Neural cell (in vitro differentiated cells): ENCODE results near the gene RDH16. TPM values are rescaled to one million over a fixed set of nuclear protein-coding genes. Genes with fewer than 3 reads are reported as not detected.

Experiments
- H2AFZ ChIP-seq: fragments of 200-600, 300-800 bp; sonication (generic), shearing (Covaris generic); 2 replicates; pipeline ENCODE4 v1.6.0; 2014; ENCODE audit warnings: low read depth, mild to moderate bottlenecking, antibody characterized with exemption, low read length, moderate library complexity
- H3F3A ChIP-seq: fragments of 200-600 bp; shearing (Covaris generic); 2 replicates; pipeline ENCODE4 v1.6.1; 2016; ENCODE audit warnings: mild to moderate bottlenecking, moderate library complexity, mixed read lengths, antibody characterized with exemption, low read length; ENCODE audit not compliant: insufficient read depth, poor library complexity, severe bottlenecking
- H3K27ac ChIP-seq: fragments of 200-600, 300-800 bp; sonication (generic), shearing (Covaris generic); 2 replicates; pipeline ENCODE4 v1.5.1; 2014; ENCODE audit warnings: mild to moderate bottlenecking, low read length, moderate library complexity
- H3K27me3 ChIP-seq: fragments of 300-800, 200-600 bp; sonication (generic), shearing (Covaris generic); 2 replicates; pipeline ENCODE4 v1.6.0; 2014; ENCODE audit warnings: mild to moderate bottlenecking, low read depth, low read length, moderate library complexity; ENCODE audit not compliant: insufficient read depth
- H3K36me3 ChIP-seq: fragments of 300-800, 200-600 bp; sonication (generic), shearing (Covaris generic); 2 replicates; pipeline ENCODE4 v1.5.1; 2014; ENCODE audit warnings: mild to moderate bottlenecking, antibody characterized with exemption, low read length, moderate library complexity; ENCODE audit not compliant: insufficient read depth
- H3K4me2 ChIP-seq: fragments of 300-800, 200-600 bp; sonication (generic), shearing (Covaris generic); 2 replicates; pipeline ENCODE4 v1.6.0; 2014; ENCODE audit warnings: mild to moderate bottlenecking, low read length
- H3K4me3 ChIP-seq: fragments of 300-800, 200-600 bp; sonication (generic), shearing (Covaris generic); 2 replicates; pipeline ENCODE4 v1.5.1; 2014; ENCODE audit warnings: mild to moderate bottlenecking, low read length, moderate library complexity
- H3K79me2 ChIP-seq: fragments of 200-600 bp; shearing (Covaris generic); replicated peaks from 2 replicates; pipeline ENCODE4 v1.6.0; 2014; ENCODE audit warnings: mild to moderate bottlenecking, low read length, moderate library complexity; ENCODE audit not compliant: insufficient read depth
- H3K9ac ChIP-seq: fragments of 300-800, 200-600 bp; sonication (generic), shearing (Covaris generic); 2 replicates; pipeline ENCODE4 v1.6.1; 2016; ENCODE audit warnings: mild to moderate bottlenecking, low read length, mixed read lengths
- H3K9me2 ChIP-seq: fragments of 200-600 bp; shearing (Covaris generic); 2 replicates; pipeline ENCODE4 v1.6.1; 2016; ENCODE audit warnings: mild to moderate bottlenecking, low read length, mixed read lengths; ENCODE audit not compliant: insufficient read depth
- H3K9me3 ChIP-seq: fragments of 200-600, 300-800 bp; sonication (generic), shearing (Covaris generic); 2 replicates; pipeline ENCODE4 v1.6.1; 2016; ENCODE audit warnings: mild to moderate bottlenecking, mixed run types, low read length, moderate library complexity, mixed read lengths
- H4K20me1 ChIP-seq: fragments of 200-600 bp; shearing (Covaris generic); 2 replicates; pipeline ENCODE4 v1.6.1; 2016; ENCODE audit warnings: mild to moderate bottlenecking, mixed run types; ENCODE audit not compliant: insufficient read depth
- EP300 ChIP-seq: fragments of 450-650 bp; conservative IDR thresholded peaks from 2 replicates; pipeline ENCODE4 v1.6.1; 2014; ENCODE audit warnings: antibody characterized with exemption, mild to moderate bottlenecking, moderate library complexity; ENCODE audit not compliant: poor library complexity, severe bottlenecking
- EZH2 ChIP-seq: fragments of 200-600, 300-800 bp; shearing (Covaris generic), sonication (generic); IDR thresholded peaks from 2 replicates; pipeline ENCODE4 v1.6.1; 2014; ENCODE audit warnings: antibody characterized with exemption, low read length, borderline replicate concordance, mild to moderate bottlenecking; ENCODE audit not compliant: insufficient read depth, poor library complexity, severe bottlenecking
- MXI1 ChIP-seq: fragments of 450-650 bp; conservative IDR thresholded peaks from 2 replicates; pipeline ENCODE4 v1.6.1; 2014; ENCODE audit warnings: antibody characterized with exemption, mild to moderate bottlenecking; ENCODE audit not compliant: poor library complexity, severe bottlenecking
- POLR2AphosphoS5 ChIP-seq: IDR thresholded peaks from 2 replicates; pipeline ENCODE4 v1.6.1; 2012
- RAD21 ChIP-seq: fragments of 450-650 bp; conservative IDR thresholded peaks from 2 replicates; pipeline ENCODE4 v1.6.1; 2014; ENCODE audit warnings: antibody characterized with exemption, mild to moderate bottlenecking, moderate library complexity
- REST ChIP-seq: IDR thresholded peaks from 2 replicates; pipeline ENCODE4 v1.6.1; 2012; ENCODE audit warnings: borderline replicate concordance
- SMC3 ChIP-seq: fragments of 450-650 bp; conservative IDR thresholded peaks from 2 replicates; pipeline ENCODE4 v1.6.1; 2014; ENCODE audit warnings: antibody characterized with exemption, mild to moderate bottlenecking, moderate library complexity; ENCODE audit not compliant: poor library complexity
- TAF1 ChIP-seq: IDR thresholded peaks from 2 replicates; pipeline ENCODE4 v1.6.1; 2012; ENCODE audit warnings: low read depth
- polyA plus RNA-seq: library from polyadenylated mRNA; depleted of rRNA; stranded (reverse); fragments of >200 nt; gene quantifications from 2 replicates; pipeline ENCODE4 v1.2.3, GENCODE V29; 2014
- TF ChIP-seq, protein P1 (sequence below): fragments of 450-650 bp; IDR thresholded peaks from 2 replicates; pipeline ENCODE4 v1.5.1; 2014; ENCODE audit warnings: antibody characterized with exemption, mild to moderate bottlenecking, moderate library complexity; ENCODE audit not compliant: poor library complexity, severe bottlenecking

Gene RDH16
- polyA plus RNA-seq, 1 donor from 2014 or later: 1.0 TPM

DNA sequence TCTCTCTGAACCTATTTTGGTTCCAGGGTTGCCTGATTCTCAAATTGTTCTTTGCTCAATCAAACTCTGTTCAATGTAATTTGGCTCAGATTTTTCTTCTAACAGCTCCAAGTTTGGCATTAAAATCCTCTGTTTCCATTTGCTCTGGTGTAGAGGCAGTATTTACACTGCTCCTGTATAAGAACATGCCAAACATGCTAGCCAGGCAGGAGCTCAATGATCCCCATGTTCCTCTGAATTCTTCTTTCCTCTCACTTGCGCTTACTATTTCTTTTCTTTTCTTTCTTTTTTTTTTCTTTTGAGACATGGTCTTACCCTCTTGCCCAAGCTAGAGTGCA lies 40.4 kb downstream of the RDH16 start:
- TF ChIP-seq SMC3 (no peak), POLR2AphosphoS5 (no peak), RAD21 (no peak), MXI1 (no peak), EZH2 (no peak), TAF1 (no peak), EP300 (no peak)
- TF ChIP-seq, protein P1, sequence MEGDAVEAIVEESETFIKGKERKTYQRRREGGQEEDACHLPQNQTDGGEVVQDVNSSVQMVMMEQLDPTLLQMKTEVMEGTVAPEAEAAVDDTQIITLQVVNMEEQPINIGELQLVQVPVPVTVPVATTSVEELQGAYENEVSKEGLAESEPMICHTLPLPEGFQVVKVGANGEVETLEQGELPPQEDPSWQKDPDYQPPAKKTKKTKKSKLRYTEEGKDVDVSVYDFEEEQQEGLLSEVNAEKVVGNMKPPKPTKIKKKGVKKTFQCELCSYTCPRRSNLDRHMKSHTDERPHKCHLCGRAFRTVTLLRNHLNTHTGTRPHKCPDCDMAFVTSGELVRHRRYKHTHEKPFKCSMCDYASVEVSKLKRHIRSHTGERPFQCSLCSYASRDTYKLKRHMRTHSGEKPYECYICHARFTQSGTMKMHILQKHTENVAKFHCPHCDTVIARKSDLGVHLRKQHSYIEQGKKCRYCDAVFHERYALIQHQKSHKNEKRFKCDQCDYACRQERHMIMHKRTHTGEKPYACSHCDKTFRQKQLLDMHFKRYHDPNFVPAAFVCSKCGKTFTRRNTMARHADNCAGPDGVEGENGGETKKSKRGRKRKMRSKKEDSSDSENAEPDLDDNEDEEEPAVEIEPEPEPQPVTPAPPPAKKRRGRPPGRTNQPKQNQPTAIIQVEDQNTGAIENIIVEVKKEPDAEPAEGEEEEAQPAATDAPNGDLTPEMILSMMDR: no peak
- Histone ChIP-seq H3K36me3 (no peaks in the 10 kb centered on the region), H3K9ac (no peak overlapping the region), H3K4me2 (no peak overlapping the region), H3K9me3 (no peaks in the 10 kb centered on the region), H3K79me2 (no peaks in the 10 kb centered on the region), H3K4me3 (no peak overlapping the region), H3K27me3 (no peaks in the 10 kb centered on the region), H2AFZ (no peak overlapping the region), H3K9me2 (no peaks in the 10 kb centered on the region), H3F3A (no peaks in the 10 kb centered on the region), H4K20me1 (no peaks in the 10 kb centered on the region), H3K27ac (no peak overlapping the region)

DNA sequence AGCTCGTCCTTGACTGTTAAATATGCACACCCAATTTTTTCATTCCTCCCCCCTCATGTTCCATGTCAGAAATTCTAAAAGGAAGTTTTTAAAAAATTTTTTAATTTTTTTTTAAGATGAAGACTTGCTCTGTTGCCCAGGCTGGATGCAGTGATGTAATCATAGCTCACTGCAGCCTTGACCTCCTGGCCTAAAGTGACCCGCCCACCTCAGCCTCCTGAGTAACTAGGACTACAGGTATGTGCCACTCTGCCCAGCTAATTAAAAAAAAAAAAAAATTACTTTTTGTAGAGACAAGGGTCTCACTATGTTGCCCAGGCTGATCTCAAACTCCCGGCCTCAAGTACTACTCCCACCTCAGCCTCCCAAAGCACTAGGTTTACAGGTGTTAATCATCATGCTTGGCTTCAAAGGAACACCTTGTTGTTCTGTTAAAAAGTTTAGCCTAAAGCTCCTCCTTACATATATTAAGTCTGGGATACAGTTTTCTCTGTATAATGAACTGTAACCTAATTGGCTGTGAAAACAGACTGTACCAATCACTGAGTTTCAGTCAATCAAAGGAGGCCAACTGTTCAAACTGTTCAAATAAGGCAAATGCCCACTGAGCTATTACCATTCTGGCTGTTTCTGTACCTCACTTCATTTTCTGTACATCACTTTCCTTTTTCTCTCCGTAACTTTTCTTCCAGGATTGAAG lies 41.0 kb downstream of the RDH16 start:
- no peaks in the 10 kb centered on the region for H3K79me2 ChIP-seq
- no peak overlapping the region for H3K27ac ChIP-seq
- no peaks in the 10 kb centered on the region for H3F3A ChIP-seq
- H3K9me3 ChIP-seq: no peaks in the 10 kb centered on the region
- H3K36me3 ChIP-seq: no peaks in the 10 kb centered on the region
- H3K4me2 ChIP-seq: no peak overlapping the region
- no peaks in the 10 kb centered on the region for H3K27me3 ChIP-seq
- H3K4me3 ChIP-seq: no peak overlapping the region
- H3K9ac ChIP-seq: no peak overlapping the region
- TF ChIP-seq SMC3: no peak
- TF ChIP-seq MXI1: no peak
- TF ChIP-seq EP300: no peak
- TF ChIP-seq, protein P1: no peak
- no peak for TF ChIP-seq REST
- no peak for TF ChIP-seq RAD21
- no peak for TF ChIP-seq EZH2
- TF ChIP-seq TAF1: no peak
- TF ChIP-seq POLR2AphosphoS5: no peak
- no peaks in the 10 kb centered on the region for H4K20me1 ChIP-seq
- no peak overlapping the region for H2AFZ ChIP-seq
- no peaks in the 10 kb centered on the region for H3K9me2 ChIP-seq
